ENCODE measurements around the gene PIGT.

PIGT gene

DNA sequence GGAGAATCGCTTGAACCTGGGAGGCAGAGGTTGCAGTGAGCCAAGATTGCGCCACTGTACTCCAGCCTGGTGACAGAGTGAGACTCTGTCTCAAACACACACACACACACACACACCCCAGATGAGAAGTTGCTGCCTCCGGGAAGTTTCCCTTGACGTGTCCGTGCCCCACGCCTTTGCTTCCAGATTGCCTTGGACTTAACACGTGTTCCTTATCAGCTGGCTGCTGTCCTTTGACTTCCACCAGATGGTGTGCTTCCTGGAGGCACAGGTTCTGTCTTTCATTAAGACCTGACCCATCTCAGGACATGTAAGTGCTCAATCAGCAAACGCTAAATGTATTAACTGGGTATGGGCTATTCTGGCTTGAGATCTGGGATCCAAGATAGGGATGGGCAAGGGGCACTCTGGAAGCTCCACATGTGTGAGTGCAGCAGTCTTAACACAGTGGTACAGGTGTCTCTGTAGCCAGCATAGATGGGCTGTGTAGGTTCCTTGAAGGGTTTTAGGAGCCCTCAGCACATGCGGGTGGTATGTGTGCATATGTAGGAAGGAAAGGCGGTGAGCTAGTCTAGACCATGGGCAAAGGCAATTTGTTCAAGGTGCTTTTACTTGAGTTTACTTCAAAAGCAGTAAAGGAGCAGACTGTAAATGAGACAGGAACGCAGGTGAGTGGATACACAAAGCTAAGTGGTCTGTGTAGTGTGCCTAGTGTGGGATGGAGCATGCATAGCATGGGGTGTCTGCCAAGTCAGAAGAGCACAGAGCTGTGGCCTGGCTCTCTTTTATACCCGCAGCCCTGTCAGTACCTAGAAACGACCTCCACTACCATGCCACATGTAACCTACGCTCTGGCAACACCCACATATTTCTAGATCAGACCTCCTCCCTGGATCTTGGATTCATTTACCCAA, 11.6 kb downstream of the PIGT start:
- no peak for DNase-seq (ENCODE audit: low spot score)

- DNase-seq (ENCODE audit: low spot score), result no peak
These were observed 13.7 kb downstream of the PIGT start for GRCh38 chr20:45429618-45430017.

- DNase-seq (ENCODE audit: low spot score), result peak; percentile 85
These were observed 16.4 kb downstream of the PIGT start for GRCh38 chr20:45432294-45432693.

GRCh38 chr20:45433316-45433715, 17.4 kb downstream of the PIGT start:
- no peak for DNase-seq (ENCODE audit: low spot score)

- DNase-seq (ENCODE audit: low spot score), result no peak
These were observed 18.0 kb downstream of the PIGT start for GRCh38 chr20:45433976-45434375.

GRCh38 chr20:45436732-45437485, 21.0 kb downstream of the PIGT start:
- peak; percentile 83 for DNase-seq (ENCODE audit: low spot score)

DNA sequence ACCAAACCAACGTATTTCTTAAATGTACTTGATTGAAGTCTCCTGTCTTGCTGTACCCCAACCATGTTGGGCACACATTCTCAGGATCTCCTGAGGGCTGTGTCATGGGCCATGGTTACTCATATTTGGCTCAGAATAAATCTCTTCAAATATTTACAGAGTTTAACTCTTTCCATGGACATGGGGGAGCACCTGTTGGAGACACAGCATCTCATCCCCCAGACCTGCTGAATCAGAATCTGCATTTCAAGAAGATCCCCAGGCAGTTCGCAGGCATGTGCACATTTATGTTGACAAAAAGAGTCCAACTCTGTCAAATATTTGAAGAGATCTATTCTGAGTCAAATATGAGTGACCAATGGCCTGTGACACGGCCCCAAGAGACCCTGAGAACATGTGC, 24.5 kb downstream of the PIGT start:
- no peak for DNase-seq (ENCODE audit: low spot score)

DNA sequence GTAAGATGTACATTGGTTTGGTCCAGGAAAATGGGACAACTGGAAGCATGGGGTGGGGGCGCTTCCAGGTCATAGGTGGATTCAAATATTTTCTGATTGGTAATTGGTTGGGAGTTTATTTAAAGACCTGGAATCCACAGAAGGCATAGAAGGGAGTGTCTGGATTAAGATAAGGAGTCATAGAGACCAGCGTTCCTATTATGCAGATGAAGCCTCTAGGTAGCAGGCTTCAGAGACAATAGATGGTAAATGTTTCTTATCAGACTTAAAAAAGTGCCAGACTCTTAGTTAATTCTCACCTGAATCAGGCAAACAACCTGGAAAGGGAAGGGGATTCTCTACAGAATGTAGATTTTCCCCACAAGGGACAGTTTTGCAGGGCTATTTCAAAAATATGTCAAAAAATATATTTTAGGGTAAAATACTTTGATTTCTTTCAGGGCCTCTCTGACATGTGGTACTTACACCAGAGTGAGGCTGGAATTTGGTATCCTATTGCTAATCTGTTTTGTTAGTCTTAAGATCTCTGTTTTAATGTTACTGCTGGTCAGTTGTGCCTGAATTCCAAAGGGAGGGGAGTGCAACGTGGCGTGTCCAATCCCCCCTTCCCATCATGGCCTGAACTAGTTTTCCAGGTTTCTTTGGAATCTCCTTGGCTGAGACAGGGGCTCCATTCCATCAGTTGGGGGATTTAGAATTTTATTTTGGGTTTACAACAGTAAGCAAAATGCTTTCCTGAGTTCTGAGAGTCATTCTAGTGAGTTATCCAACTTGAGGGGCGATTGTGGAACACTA, 25.1 kb downstream of the PIGT start:
- DNase-seq (ENCODE audit: low spot score), result no peak

- DNase-seq (ENCODE audit: low spot score), result no peak
These were observed 25.8 kb downstream of the PIGT start for GRCh38 chr20:45441746-45442145.

- DNase-seq (ENCODE audit: low spot score), result no peak
These were observed 28.1 kb downstream of the PIGT start for GRCh38 chr20:45444050-45444449.

DNA sequence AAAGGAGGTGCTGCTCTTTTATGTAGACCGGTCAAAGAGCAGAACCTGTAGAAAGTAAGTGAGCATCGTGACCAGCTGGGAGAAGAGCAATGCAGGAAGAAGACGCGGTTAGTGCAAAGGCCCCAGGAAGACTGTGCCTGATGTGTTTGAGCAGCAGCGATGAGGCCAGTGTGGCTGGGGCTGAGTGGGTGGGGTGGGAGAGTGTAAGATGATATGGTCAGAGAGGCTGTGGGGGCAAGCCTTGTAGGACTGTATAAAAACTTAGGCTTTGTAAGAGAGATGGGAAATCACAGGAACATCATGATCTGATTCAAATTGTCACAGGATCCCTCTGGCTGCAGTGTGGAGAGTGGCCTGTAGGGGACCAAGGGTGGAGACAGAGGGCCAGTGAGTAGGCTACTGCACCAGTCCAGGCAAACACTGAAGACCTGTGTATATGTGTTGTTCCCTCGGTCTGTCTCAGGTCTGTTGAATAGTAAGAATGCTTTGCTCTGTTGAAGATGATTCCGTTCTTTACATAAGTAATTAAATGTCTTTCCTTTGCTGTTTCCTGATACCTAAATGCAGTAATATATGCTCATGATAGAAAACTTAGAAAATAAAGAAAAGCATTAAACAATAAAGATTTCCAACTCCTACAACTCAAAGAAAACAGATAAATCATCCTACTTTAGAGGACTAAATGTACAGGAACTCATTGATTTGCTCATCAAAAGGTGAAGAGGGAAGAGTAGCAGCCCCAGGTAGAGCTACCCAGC, 30.0 kb downstream of the PIGT start:
- DNase-seq (ENCODE audit: low spot score), result peak; percentile 63

GRCh38 chr20:45448270-45448669, 32.3 kb downstream of the PIGT start:
- DNase-seq (ENCODE audit: low spot score), result no peak

- no peak for DNase-seq (ENCODE audit: low spot score)
These were observed 33.6 kb downstream of the PIGT start for GRCh38 chr20:45449528-45449927.

- DNase-seq (ENCODE audit: low spot score), result peak; percentile 77
These were observed 34.3 kb downstream of the PIGT start for GRCh38 chr20:45450097-45450818.

DNA sequence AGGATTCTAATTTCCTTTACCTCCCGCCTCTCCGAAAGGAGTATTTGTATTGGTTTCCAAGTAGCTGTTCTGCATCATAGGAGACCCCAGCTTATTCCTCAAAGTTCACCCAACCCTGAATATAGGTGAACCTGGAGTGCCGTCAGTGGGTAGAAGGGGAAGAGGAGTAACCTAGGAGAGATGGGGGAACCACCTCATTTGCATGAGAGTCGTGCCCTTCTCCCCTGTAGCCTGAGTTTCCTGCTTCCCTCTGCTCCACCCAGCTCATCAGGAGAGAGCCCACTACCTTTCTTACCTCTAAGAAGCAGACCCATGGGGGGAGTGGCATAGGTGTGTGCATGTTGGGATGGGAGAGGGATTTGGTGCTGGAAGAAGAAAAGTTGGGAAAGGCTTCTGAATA, 36.3 kb downstream of the PIGT start:
- DNase-seq (ENCODE audit: low spot score), result no peak

GRCh38 chr20:45452772-45453691, 37.1 kb downstream of the PIGT start:
- DNase-seq (ENCODE audit: low spot score), result no peak

DNA sequence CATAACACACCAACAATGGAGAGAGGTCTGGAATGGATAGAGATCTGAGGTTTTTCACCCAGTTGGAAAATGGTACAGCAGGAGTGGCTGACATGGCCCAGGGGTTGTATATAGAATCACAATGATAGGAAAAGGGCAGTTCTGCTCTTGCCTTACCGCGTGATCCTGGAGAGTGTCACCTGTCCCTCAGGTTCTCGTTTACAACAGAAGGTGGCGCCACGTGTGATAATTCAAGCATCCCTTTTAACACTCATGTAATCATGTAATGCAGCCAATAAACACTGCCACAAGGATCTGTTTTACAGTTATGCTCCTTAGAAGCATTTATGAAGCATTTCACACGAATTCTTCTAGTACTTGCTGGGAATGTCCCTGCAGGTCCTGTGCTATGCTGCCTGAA, 40.7 kb downstream of the PIGT start:
- peak; percentile 68 for DNase-seq (ENCODE audit: low spot score)

DNA sequence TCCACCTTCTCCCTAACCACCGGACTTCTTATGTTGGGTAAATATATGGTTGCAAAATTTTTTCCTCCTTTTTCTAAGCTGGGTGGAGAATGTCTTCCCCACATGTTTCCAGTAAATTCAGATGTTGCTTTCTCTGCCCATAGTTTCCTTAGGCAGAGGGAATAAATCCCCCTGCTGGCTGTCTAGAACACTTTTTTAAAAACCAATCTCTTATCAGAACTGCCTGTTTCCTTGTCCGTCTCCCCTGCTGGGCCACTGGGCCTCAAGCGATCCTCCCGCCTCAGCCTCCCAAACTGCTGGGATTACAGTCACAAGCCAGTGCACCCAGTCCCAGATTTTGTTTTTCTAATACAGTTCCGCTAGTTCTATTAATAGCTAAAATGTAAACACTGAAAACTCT, 43.7 kb downstream of the PIGT start:
- no peak for DNase-seq (ENCODE audit: low spot score)

DNA sequence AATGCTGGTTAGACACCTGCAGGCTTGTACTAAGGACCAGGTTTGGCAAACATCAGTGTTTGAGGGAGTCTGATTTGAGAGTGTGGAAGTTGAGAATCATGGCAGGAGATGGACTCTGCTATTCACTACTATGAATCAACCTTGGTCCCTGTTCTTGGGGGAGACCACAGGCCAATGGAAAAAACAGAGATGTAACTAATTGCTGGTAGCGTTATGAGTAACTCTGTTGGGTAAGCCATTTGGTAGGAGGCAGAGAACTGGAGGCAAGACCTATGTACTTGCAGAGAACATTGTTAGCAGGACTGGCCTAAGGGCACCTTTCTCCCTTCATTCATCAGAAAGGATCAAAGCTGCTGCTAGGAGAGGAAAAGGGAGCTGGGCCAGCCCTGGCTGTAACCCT, 45.3 kb downstream of the PIGT start:
- DNase-seq (ENCODE audit: low spot score), result no peak

Measured in NAMALWA (cell line).